ENCODE measurements around the gene DOCK11.

DOCK11 gene

GRCh38 chrX:118633530-118633929, 137.9 kb downstream of the DOCK11 start:
- no peak for DNase-seq

GRCh38 chrX:118634336-118634735, 138.7 kb downstream of the DOCK11 start:
- no peak for DNase-seq

GRCh38 chrX:118637997-118638396, 142.4 kb downstream of the DOCK11 start:
- DNase-seq, result no peak

- DNase-seq, result no peak
Observed at GRCh38 chrX:118644378-118644777, 148.8 kb downstream of the DOCK11 start.

GRCh38 chrX:118652717-118653116, 157.1 kb downstream of the DOCK11 start:
- DNase-seq, result no peak

GRCh38 chrX:118654331-118654730, 158.7 kb downstream of the DOCK11 start:
- no peak for DNase-seq

- DNase-seq, result no peak
Observed at GRCh38 chrX:118655561-118656246, 160.1 kb downstream of the DOCK11 start.

GRCh38 chrX:118657413-118657812, 161.8 kb downstream of the DOCK11 start:
- no peak for DNase-seq

GRCh38 chrX:118660085-118660484, 164.5 kb downstream of the DOCK11 start:
- no peak for DNase-seq

- no peak for DNase-seq
Observed at GRCh38 chrX:118665204-118665603, 169.6 kb downstream of the DOCK11 start.

- DNase-seq, result no peak
Observed at GRCh38 chrX:118666521-118666920, 170.9 kb downstream of the DOCK11 start.

- no peak for DNase-seq
Observed at GRCh38 chrX:118669435-118669834, 173.8 kb downstream of the DOCK11 start.

GRCh38 chrX:118675326-118675965, 179.8 kb downstream of the DOCK11 start:
- no peak for DNase-seq

- no peak for DNase-seq
Observed at GRCh38 chrX:118675966-118676349, 180.3 kb downstream of the DOCK11 start.

GRCh38 chrX:118677318-118677717, 181.7 kb downstream of the DOCK11 start:
- DNase-seq, result no peak

GRCh38 chrX:118679290-118679689, 183.7 kb downstream of the DOCK11 start:
- no peak for DNase-seq

- DNase-seq, result no peak
Observed at GRCh38 chrX:118682258-118683014, 186.8 kb downstream of the DOCK11 start.

- DNase-seq, result no peak
Observed at GRCh38 chrX:118685393-118685792, 189.8 kb downstream of the DOCK11 start.

- no peak for DNase-seq
Observed at GRCh38 chrX:118688935-118689334, 193.3 kb downstream of the DOCK11 start.

- DNase-seq, result no peak
Observed at GRCh38 chrX:118693843-118694242, 198.2 kb downstream of the DOCK11 start.

- DNase-seq, result no peak
Observed at GRCh38 chrX:118694638-118695037, 199.0 kb downstream of the DOCK11 start.

GRCh38 chrX:118698516-118699170, 203.0 kb downstream of the DOCK11 start:
- DNase-seq, result no peak

- DNase-seq, result no peak
Observed at GRCh38 chrX:118702741-118703140, 207.1 kb downstream of the DOCK11 start.

- no peak for DNase-seq
Observed at GRCh38 chrX:118706681-118707080, 211.1 kb downstream of the DOCK11 start.

Data from activated CD4-positive, alpha-beta T cell treated with anti-CD3 and anti-CD28 coated beads for 4 hours (primary cell).